GM19035 (cell line): ENCODE measurements around the gene ZCRB1.
"Not testable (repeated sequence)": the region's sequence is repeated elsewhere in the genome, so short reads cannot be mapped to it uniquely, and the experiment has no call there.

ENCODE experiments used
- ATAC-seq: cut with Tn5 transposase; IDR thresholded peaks from one replicate; pipeline ENCODE4 v1.9.1; 2021; ENCODE audit not compliant: unreplicated experiment

The ZCRB1 gene

GRCh38 chr12:42325653-42326474 lies at the start of gene ZCRB1, which contains the start of gene PPHLN1:
ZCRB1 (minus strand) TSS chr12:42326094; CDS start chr12:42324102, 1,992 bp downstream.
PPHLN1 (plus strand) TSS chr12:42326167; CDS start chr12:42335903, 9,736 bp downstream.
- peak; percentile 93 for ATAC-seq

- no peak for ATAC-seq
Observed at GRCh38 chr12:42373669-42374068, 47.8 kb upstream of the ZCRB1 start.

- peak; percentile 76 for ATAC-seq
Observed at GRCh38 chr12:42372154-42372791, 46.4 kb upstream of the ZCRB1 start.

- no peak for ATAC-seq
Observed at GRCh38 chr12:42370013-42370412, 44.1 kb upstream of the ZCRB1 start.

DNA sequence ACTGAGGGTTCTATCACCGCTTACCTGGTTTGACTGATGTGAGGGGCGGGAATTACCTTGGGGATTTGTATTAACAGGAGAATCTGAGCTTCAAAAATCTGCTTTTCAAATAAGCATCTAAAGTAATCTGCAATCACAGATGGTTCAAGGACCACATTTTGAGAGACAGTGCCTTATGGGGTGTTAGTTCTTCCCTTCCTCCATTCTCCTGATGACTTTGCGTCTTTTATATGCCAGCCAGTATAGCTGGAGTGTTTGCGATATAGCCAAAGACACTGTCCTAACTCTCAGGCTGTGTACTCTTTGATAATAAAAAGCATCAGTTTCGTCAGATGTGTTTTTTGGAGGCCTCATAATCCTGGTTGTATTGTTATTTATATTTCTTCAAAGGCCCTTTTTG lies 39.6 kb upstream of the ZCRB1 start:
- ATAC-seq = no peak

GRCh38 chr12:42364692-42365091 lies 38.8 kb upstream of the ZCRB1 start:
- no peak for ATAC-seq

DNA sequence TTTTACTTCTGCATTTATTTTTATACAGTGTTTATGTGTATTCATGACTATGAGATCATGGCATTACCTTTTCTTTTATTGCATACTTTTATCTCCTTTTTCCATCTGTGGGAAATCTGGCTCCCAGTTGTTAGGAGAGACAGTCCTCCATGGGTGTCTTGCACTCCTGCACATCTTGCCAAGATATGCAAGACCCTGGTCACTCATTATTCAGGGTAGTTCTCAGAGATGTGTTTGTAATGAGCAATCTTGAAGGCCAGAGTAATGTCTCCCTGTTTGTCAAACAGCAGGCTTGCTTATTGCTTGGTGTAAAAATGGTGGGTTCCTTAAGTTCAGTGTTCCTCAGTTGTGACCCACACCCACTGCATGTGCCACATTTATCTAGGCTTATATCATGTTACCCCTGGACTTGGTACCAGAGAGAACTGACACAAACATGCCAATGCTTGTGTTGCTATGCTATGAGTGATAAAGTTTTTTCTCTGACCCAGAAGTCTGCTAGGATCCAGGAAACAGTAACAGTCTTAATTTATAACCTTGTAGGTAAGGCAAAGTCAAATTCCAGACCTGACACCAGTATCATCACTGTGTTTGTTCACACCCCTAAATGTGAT lies 36.9 kb upstream of the ZCRB1 start:
- ATAC-seq = no peak

DNA sequence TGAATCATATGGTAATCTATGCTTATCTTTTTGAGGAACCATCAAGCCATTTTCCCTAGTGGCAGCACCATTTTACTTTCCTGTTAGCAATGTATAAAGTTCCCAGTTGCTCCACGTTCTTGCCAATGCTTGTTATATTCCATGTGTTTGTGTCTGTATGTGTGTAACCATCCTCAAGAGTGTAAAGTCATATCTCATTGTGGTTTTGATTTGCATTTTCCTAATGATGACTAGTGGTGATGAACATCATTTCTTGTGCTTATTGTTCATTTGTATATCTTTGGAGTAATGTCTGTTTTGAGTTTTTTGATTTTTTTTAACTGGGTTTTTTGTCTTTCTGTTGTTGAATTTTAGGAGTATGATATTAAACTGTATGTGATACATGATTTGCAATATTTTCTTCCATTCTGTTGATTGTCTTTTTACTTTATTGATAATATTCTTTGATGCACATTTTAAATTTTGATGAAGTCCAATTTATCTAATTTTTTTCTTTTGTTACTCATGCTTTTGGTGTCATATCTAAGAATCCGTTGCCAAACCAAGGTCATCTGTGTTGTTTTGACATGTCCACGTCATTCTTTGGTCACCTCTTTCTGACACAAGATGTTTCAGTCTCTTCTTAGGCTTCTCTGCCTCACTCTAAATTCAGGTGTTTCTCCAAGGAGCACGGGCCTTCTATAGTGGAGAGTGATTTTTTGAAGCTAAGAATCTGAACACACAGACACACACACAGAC lies 36.2 kb upstream of the ZCRB1 start:
- ATAC-seq = no peak

- ATAC-seq = peak; percentile 58
Observed at GRCh38 chr12:42360747-42361403, 35.0 kb upstream of the ZCRB1 start.

DNA sequence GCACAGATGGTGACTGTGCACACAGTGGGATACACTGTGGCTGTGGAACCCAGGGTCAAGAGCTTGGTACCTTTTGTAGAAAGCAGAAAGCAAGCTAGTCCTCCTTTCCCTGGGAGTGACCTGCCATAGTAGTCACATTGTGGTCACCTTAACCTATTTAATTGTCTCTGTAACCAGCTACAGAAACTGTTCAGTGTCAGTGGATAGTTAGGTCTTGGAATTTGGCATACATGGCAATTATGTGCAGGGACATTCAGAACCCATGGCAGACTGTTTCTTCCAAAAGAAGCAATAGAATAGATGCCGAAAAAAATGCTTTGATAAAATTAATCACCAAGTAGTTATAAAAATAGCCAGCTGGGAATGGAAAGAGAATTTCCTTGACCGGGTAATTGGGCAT lies 30.4 kb upstream of the ZCRB1 start:
- no peak for ATAC-seq

- not testable (repeated sequence) for ATAC-seq
Observed at GRCh38 chr12:42350021-42350407, 24.1 kb upstream of the ZCRB1 start.

DNA sequence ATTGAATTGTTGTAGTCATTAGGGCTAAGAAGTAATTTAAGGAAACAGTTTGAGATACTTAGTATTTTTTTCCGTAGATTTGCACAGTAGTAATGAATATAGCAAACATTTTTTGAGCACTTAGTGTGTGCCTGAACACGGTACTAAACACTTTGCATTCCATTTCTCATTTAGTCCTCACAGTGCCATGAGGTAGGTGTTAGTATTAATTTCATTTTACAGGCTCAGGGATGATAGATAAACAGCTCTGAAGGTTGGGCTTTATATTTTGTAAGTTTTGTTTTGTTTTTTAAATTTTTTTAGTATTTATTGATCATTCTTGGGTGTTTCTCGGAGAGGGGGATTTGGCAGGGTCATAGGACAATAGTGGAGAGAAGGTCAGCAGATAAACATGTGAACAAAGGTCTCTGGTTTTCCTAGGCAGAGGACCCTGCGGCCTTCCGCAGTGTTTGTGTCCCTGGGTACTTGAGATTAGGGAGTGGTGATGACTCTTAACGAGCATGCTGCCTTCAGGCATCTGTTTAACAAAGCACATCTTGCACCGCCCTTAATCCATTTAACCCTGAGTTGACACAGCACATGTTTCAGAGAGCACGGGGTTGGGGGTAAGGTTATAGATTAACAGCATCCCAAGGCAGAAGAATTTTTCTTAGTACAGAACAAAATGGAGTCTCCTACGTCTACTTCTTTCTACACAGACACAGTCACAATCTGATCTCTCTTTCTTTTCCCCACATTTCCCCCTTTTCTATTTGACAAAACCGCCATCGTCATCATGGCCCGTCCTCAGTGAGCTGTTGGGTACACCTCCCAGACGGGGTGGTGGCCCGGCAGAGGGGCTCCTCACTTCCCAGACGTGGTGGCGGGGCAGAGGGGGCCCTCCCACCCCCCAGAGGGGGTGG lies 23.5 kb upstream of the ZCRB1 start:
- ATAC-seq = not testable (repeated sequence)

GRCh38 chr12:42346403-42347002 lies 20.6 kb upstream of the ZCRB1 start:
- ATAC-seq = no peak

DNA sequence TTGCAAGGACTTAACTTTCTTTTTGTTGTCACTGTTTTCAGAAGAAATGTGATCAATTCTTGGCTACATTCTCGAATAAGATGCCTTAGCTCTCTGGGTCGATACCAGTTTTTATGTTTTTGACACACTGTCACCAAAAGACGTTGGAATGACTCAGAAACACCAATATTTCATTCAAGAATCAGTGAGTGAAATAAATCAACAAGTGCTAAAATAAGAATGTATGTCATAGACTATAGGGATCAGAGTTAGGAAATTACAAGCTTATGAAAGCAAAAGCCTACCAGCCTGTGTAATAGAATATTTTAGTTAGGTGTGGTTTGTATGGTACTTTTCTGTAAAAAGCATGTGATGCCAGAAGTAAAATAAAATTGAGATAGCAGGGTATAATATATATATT lies 17.8 kb upstream of the ZCRB1 start:
- ATAC-seq = no peak

DNA sequence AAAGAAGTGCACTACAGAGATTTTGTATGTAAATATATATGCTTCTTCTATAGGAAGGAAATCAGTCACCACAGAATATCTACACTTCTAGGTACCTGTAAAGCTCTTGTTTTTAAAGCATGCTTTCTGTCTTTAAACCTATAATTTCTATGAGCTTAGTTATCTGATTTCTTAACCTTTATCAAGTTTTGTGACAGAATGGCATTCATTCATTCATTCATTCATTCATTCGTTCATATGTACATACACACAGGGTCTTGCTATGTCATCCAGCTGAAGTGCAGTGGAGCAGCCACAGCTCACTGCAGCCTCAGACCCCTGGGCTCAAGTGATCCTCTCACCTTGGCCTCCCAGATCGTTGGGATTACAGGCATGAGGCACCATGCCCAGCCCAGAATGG lies 16.1 kb upstream of the ZCRB1 start:
- ATAC-seq = no peak

DNA sequence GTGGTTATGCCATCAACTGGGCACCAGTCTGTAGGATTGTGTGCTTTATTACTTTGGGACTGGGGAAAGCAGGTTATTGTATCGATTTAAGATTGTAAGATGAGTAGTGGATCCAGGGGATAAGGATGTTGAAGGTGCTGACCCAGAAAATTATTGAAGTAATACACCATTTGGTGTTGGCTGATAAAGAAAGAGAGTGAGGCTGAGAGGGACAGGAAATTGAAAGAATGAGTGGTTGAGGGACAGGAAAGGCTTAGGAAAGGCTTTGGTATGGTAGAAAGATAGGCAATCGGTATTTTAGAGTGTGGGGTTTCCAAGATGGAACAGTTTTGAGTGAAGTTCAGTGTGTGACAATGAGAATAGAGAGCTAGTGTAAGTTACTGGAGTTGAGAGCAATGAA lies 12.4 kb upstream of the ZCRB1 start:
- no peak for ATAC-seq

- no peak for ATAC-seq
Observed at GRCh38 chr12:42336286-42336685, 10.4 kb upstream of the ZCRB1 start.

DNA sequence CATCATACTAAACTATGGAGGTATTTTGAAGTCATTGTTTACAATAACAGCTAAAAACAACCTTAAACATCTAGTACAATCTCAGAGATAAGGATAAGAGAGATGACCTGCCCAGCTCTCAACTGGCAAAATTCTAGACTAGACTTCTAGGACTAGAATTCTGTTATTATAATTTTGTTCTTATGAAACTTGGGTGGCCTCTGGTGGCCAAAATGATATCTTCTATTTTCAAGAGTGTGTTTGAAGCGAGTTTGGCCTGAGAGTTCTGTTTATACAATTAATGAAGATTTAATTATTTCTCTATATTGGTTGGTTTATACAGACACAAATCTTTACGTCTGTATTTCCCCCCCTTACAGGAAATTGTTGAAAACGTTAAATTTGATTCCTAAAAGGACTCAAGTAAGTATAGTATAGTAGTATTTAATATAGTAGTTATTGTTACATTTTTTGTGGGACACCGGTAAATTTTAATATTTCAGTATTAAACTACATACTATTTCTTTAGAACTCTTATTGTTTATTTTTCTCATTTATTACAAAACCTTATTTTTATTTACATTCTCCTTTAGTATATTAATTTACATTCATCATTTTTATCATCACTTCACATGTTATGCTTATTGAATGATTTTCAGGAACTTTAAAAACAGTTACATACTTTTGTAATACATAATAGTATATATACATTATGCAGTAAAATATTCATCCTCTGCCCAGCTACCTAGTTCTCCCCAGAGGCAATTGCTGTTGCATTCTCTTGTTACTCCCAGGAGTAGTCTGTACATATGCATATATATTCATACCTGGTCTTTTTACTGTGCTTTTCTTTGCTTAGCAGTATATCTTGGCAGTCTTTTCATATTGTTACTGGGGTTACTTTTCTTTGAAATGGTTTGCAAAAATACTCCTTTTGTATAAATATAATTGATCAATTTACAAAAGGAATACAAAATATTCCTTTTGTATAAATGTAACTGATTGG lies 6.7 kb upstream of the ZCRB1 start:
- ATAC-seq = peak; percentile 76
